AG09319 (cell line): Measurements from ENCODE around the gene SELENOK.

Experiments used
- DNase-seq: peaks from one replicate; pipeline ENCODE4 v3.0.0-alpha.2; 2010; ENCODE audit warnings: low read depth; ENCODE audit errors: extremely low read depth
- CTCF ChIP-seq: IDR thresholded peaks from 2 replicates; pipeline ENCODE4 v1.5.1; 2011; ENCODE audit warnings: low read depth, mild to moderate bottlenecking, inconsistent platforms, low read length, moderate library complexity

Gene SELENOK

GRCh38 chr3:53900666-53901331 lies 9.1 kb upstream of the SELENOK start:
- DNase-seq, result no peak
- no peak for TF ChIP-seq CTCF

DNA sequence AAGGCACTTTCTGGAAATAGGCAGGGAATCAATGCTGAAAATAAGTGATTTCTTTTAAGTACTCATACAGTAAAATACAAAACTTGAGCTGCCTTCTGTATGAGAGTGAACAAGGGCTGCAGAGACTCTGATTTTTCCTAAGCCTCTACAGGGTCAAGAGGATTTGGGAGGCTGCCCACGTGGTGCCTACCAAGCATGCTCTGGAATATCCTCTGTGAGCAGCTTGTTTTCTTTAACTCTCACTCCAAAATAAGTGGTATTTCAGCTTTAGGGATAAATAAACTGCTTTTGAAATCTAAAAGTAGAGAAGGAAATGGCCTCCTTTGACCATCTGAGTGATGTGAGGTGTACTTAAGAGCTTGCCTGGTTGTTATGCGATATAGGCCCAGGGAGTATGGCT lies 8.1 kb upstream of the SELENOK start:
- DNase-seq, result no peak
- TF ChIP-seq CTCF, result no peak

- DNase-seq, result no peak
- no peak for TF ChIP-seq CTCF
These were observed 603 bp upstream of the SELENOK start for GRCh38 chr3:53892286-53892637.

GRCh38 chr3:53890726-53891475 lies 758 bp downstream of the SELENOK start:
- no peak for TF ChIP-seq CTCF
- no peak for DNase-seq

- no peak for TF ChIP-seq CTCF
- DNase-seq, result no peak
These were observed 3.4 kb downstream of the SELENOK start for GRCh38 chr3:53888232-53888631.

DNA sequence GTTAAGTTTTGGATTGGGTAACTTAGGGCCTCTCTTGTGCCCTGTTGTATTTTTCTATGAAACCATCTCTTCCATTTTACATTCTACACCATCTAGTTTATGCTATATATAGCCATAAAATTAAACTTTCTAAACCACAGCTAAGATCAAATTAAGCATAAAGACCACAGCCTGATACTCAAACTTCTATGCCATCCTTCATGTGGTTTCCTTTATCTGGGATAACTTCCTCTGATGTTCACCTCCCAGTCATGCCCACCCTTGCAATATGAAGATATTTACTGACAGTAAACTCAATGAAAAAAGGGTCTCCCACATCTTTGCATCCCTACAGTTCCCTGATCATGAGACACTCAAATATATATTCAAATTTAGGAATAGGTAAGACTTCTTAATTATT lies 4.2 kb downstream of the SELENOK start:
- TF ChIP-seq CTCF, result no peak
- DNase-seq, result no peak

- DNase-seq, result no peak
- no peak for TF ChIP-seq CTCF
These were observed 6.4 kb downstream of the SELENOK start for GRCh38 chr3:53885239-53885638.
